GM12878 (cell line): ENCODE measurements around the gene ABR. TPM values are rescaled to one million over a fixed set of nuclear protein-coding genes. Genes with fewer than 3 reads are reported as not detected.

Experiments used
- ATAC-seq: fragments of 200-7000 bp; cut with Tn5 transposase; 3 replicates; pipeline ENCODE4 v1.9.1; 2020; ENCODE audit warnings: mild to moderate bottlenecking, moderate library complexity
- BruUV-seq: library from RNA; stranded (reverse); fragments of 400-500 nt; replicated peaks from 2 replicates; lab custom pipeline; 2021; lab: Mats Ljungman, UMichigan
- CTCF ChIA-PET: fragments of 300-600 bp; sonication (Branson Sonifier 250); formaldehyde crosslinking; extraction: SDS; loops from one replicate; lab custom pipeline; 2021; ENCODE audit warnings: inconsistent platforms; lab: Yijun Ruan, JAX
- POLR2A ChIA-PET: fragments of 350-600 bp; formaldehyde crosslinking; extraction: SDS; loops from one replicate; lab custom pipeline; 2021; ENCODE audit warnings: inconsistent platforms; lab: Charles Lee
- RAD21 ChIA-PET: fragments of 300-600 bp; sonication (Branson Sonifier 250); formaldehyde crosslinking; loops from one replicate; lab custom pipeline; 2023; ENCODE audit warnings: antibody characterized with exemption; ENCODE audit not compliant: unreplicated experiment; lab: Charles Lee
- SMC1A ChIA-PET: fragments of 300-600 bp; sonication (Branson Sonifier 250); formaldehyde crosslinking; loops from one replicate; lab custom pipeline; 2023; ENCODE audit not compliant: unreplicated experiment, uncharacterized antibody; lab: Charles Lee
- DNase-seq: peaks from one replicate; pipeline ENCODE4 v3.0.0-alpha.2; 2011; ENCODE audit warnings: low read depth, low spot score
- FAIRE-seq: peaks from 3 replicates; lab custom pipeline; 2011; peaks lifted over from hg19 to GRCh38; lab: Jason Lieb, UNC
- H2AFZ ChIP-seq: 2 replicates; pipeline ENCODE4 v1.6.0; 2011; ENCODE audit warnings: low read depth, low read length, control low read depth; ENCODE audit not compliant: control insufficient read depth
- H3K27ac ChIP-seq: 2 replicates; pipeline ENCODE4 v1.5.1; 2011; ENCODE audit warnings: control low read depth; ENCODE audit not compliant: control insufficient read depth, insufficient read depth
- H3K27me3 ChIP-seq, 2 experiments: replicated peaks in 1 of 2; 2 replicates each; pipeline versions ENCODE4 v1.6.0 to v1.6.1; 2011; ENCODE audit warnings: low read length in 1 of 2; ENCODE audit not compliant: control insufficient read depth in 2 of 2, insufficient read depth in 2 of 2
- H3K36me3 ChIP-seq, 2 experiments: 2 replicates each; pipeline ENCODE4 v1.5.1; 2011; ENCODE audit warnings: low read length in 1 of 2; ENCODE audit not compliant: control insufficient read depth in 2 of 2, insufficient read depth in 2 of 2
- H3K4me1 ChIP-seq: 2 replicates; pipeline ENCODE4 v1.6.1; 2011; ENCODE audit warnings: mild to moderate bottlenecking, low read length, moderate library complexity, mixed read lengths; ENCODE audit not compliant: control insufficient read depth, insufficient read depth
- H3K4me2 ChIP-seq: 2 replicates; pipeline ENCODE4 v1.6.0; 2011; ENCODE audit warnings: control low read depth; ENCODE audit not compliant: control insufficient read depth, insufficient read depth
- H3K4me3 ChIP-seq: fragments of 200-600 bp; sonication (generic); 2 replicates; pipeline ENCODE4 v1.5.1; 2016
- H3K79me2 ChIP-seq: 2 replicates; pipeline ENCODE4 v1.6.0; 2011; ENCODE audit warnings: low read length; ENCODE audit not compliant: control insufficient read depth, insufficient read depth
- H3K9ac ChIP-seq: 2 replicates; pipeline ENCODE4 v1.8.0; 2011; ENCODE audit warnings: low read length, control low read depth, mixed read lengths; ENCODE audit not compliant: control insufficient read depth, insufficient read depth
- H3K9me3 ChIP-seq: replicated peaks from 3 replicates; pipeline ENCODE4 v1.5.1; 2011; ENCODE audit warnings: mild to moderate bottlenecking, low read length; ENCODE audit not compliant: control insufficient read depth, insufficient read depth
- H4K20me1 ChIP-seq: 2 replicates; pipeline ENCODE4 v1.6.0; 2011; ENCODE audit not compliant: control insufficient read depth, insufficient read depth
- BACH1 ChIP-seq: fragments of 450-650 bp; IDR thresholded peaks from 2 replicates; pipeline ENCODE4 v1.6.1; 2017; ENCODE audit warnings: mild to moderate bottlenecking, borderline replicate concordance
- BHLHE40 ChIP-seq, 2 experiments: fragments of 450-650 bp in 1 of 2; IDR thresholded peaks; 2 replicates each; pipeline ENCODE4 v1.6.1; 2011 to 2017; ENCODE audit warnings: low read depth in 2 of 2, borderline replicate concordance in 1 of 2, improper control_type of control experiment in 1 of 2, low read length in 1 of 2, mild to moderate bottlenecking in 1 of 2
- CBFB ChIP-seq: IDR thresholded peaks from 2 replicates; pipeline ENCODE4 v1.6.1; 2016; ENCODE audit warnings: antibody characterized with exemption, low read depth
- CBX5 ChIP-seq: sonication (generic); IDR thresholded peaks from 2 replicates; pipeline ENCODE4 v1.6.1; 2016; ENCODE audit warnings: low read depth, moderate library complexity, mild to moderate bottlenecking, inconsistent platforms
- MYC ChIP-seq: IDR thresholded peaks from 2 replicates; pipeline ENCODE4 v1.6.1; 2011; ENCODE audit warnings: mild to moderate bottlenecking, low read length, moderate library complexity, inconsistent platforms; ENCODE audit not compliant: insufficient read depth, insufficient replicate concordance, insufficient read length, severe bottlenecking
- PAX8 ChIP-seq: fragments of 450-650 bp; IDR thresholded peaks from 2 replicates; pipeline ENCODE4 v1.6.1; 2017; ENCODE audit warnings: mild to moderate bottlenecking, moderate library complexity
- RELA ChIP-seq: fragments of 450-650 bp; IDR thresholded peaks from 2 replicates; pipeline ENCODE4 v1.8.0; 2014; ENCODE audit warnings: borderline replicate concordance; ENCODE audit not compliant: partially characterized antibody
- SUPT20H ChIP-seq: IDR thresholded peaks from 2 replicates; pipeline ENCODE4 v1.6.1; 2011; ENCODE audit warnings: low read depth, mild to moderate bottlenecking, low read length, moderate library complexity, borderline replicate concordance; ENCODE audit not compliant: control insufficient read depth
- TCF3 ChIP-seq: IDR thresholded peaks from 2 replicates; pipeline ENCODE4 v1.6.1; 2012; ENCODE audit warnings: low read depth, mild to moderate bottlenecking, low read length, borderline replicate concordance; ENCODE audit not compliant: insufficient read depth
- TCF7 ChIP-seq: IDR thresholded peaks from 2 replicates; pipeline ENCODE4 v1.6.1; 2014; ENCODE audit warnings: antibody characterized with exemption, borderline replicate concordance
- ZBTB33 ChIP-seq: fragments of 450-650 bp; IDR thresholded peaks from 2 replicates; pipeline ENCODE4 v1.6.1; 2017; ENCODE audit warnings: mild to moderate bottlenecking
- ZNF24 ChIP-seq: fragments of 450-650 bp; IDR thresholded peaks from 2 replicates; pipeline ENCODE4 v1.6.1; 2017; ENCODE audit warnings: antibody characterized with exemption, mild to moderate bottlenecking
- ZNF687 ChIP-seq: fragments of 450-650 bp; IDR thresholded peaks from 2 replicates; pipeline ENCODE4 v1.6.1; 2017; ENCODE audit warnings: mild to moderate bottlenecking, moderate library complexity
- WGBS: methylation state at CpG from one replicate; pipeline ENCODE4 v1.1.6; 2016; ENCODE audit warnings: low lambda C conversion rate; ENCODE audit not compliant: insufficient replicate concordance, insufficient coverage; ENCODE audit errors: missing lambda C conversion rate; 5-methylcytosine and 5-hydroxymethylcytosine counted together
- in situ Hi-C: fragments of 300-500 bp; cut with MboI; formaldehyde crosslinking; loops from 9 replicates; pipeline ENCODE4 v1.14.3; 2018; ENCODE audit warnings: mixed read lengths
- intact Hi-C: fragments of 100-400 bp; cut with micrococcal nuclease; formaldehyde crosslinking; loops from one replicate; pipeline ENCODE4 v1.14.2; 2022; ENCODE audit not compliant: unreplicated experiment
- polyA plus RNA-seq, 11 experiments: library from polyadenylated mRNA; depleted of rRNA in 4 of 11; unstranded in 6 of 11; stranded (reverse) in 5 of 11; fragments of >200 nt; fragmentation: Nextera tagmentation in 4 of 11; fragmentation: Illumina TruSeq in 1 of 11; extraction: Ambion mirVana in 4 of 11; extraction: Trizol in 1 of 11; gene quantifications; 1 replicate in 1 of 11; 2 replicates in 10 of 11; pipeline versions ENCODE4 v1.2.1 to v1.2.3, GENCODE V29; 2011 to 2016; ENCODE audit warnings: inconsistent platforms in 2 of 11, missing spikeins in 2 of 11, low read depth in 1 of 11
- total RNA-seq, 4 experiments: library from RNA; depleted of rRNA in 3 of 4; stranded (reverse); fragments of >200 nt in 3 of 4; fragmentation: Illumina TruSeq in 1 of 4; extraction: Trizol in 1 of 4; gene quantifications; 2 replicates each; pipeline versions ENCODE4 v1.2.1 to v1.2.3, GENCODE V29; 2013 to 2021

The ABR gene
- total and polyA plus RNA-seq, 10 of the 15 experiments (the other 5 are each of a cell fraction or from before 2014, with no cell fraction given), result 1.4 to 112 (median 30.0) TPM

GRCh38 chr17:1041746-1042145, 138.0 kb downstream of the ABR start (continued):
- TF ChIP-seq BACH1 (no peak), ZNF24 (no peak), SUPT20H (no peak)

GRCh38 chr17:1040216-1040600, 139.6 kb downstream of the ABR start:
- no peak for ATAC-seq

More at GRCh38 chr17:1040216-1040600, 139.6 kb downstream of the ABR start:
- DNase-seq (no peak), FAIRE-seq (no peak)
- WGBS, result 87% methylated on average over 13 of the region's 13 CpGs
- no peaks in the 10 kb centered on the region for H3K4me1 ChIP-seq
- H3K27ac ChIP-seq, result no peak overlapping the region
- H3K27me3 ChIP-seq, result no peaks in the 10 kb centered on the region
- TF ChIP-seq PAX8 (no peak), RELA (no peak), CBX5 (no peak), CBFB (no peak), TCF3 (no peak), MYC (no peak), TCF7 (no peak), ZNF687 (no peak), ZBTB33 (no peak), BHLHE40 (IDR thresholded peaks at IDR 0.05; ENCODE audit: borderline replicate concordance in 1 of 2, low read depth in 2 of 2, low read length in 1 of 2) (no peak)
- no peaks in the 10 kb centered on the region for H3K79me2 ChIP-seq
- ChIA-PET CTCF (no interaction called here), POLR2A (no interaction called here), RAD21 (no interaction called here), SMC1A (no interaction called here)
- no peaks in the 10 kb centered on the region for H3K9me3 ChIP-seq
- intact Hi-C loops (no loop called here), in situ Hi-C loops (no loop called here)
- BruUV-seq, result no TSS peak
- H3K4me2 ChIP-seq, result no peak overlapping the region
- H3K9ac ChIP-seq, result no peak overlapping the region
- no peak overlapping the region for H3K4me3 ChIP-seq
- peaks cover 7 to 9% of the 10 kb centered on the region in 2 experiments; a peak in 3 of 4 replicates for H3K36me3 ChIP-seq
- no peaks in the 10 kb centered on the region for H4K20me1 ChIP-seq
- H2AFZ ChIP-seq, result no peak overlapping the region
